H1 (cell line): Measurements from ENCODE around the gene DERL3. TPM values are rescaled to one million over a fixed set of nuclear protein-coding genes. Genes with fewer than 3 reads are reported as not detected.

Experiments
- CTCF ChIA-PET: fragments of 300-600 bp; sonication (Branson Sonifier 250); formaldehyde crosslinking; loops from one replicate; lab custom pipeline; 2021; ENCODE audit not compliant: partially characterized antibody; lab: Charles Lee
- POLR2A ChIA-PET: fragments of 300-600 bp; sonication (Branson Sonifier 250); formaldehyde crosslinking; loops from one replicate; lab custom pipeline; 2021; ENCODE audit warnings: inconsistent platforms; ENCODE audit not compliant: partially characterized antibody; lab: Charles Lee
- DNase-seq, 2 experiments: peaks; one replicate each; pipeline versions ENCODE4 v3.0.0 to v3.0.0-alpha.2; 2010 to 2022; ENCODE audit warnings: low spot score in 2 of 2, low read depth in 1 of 2, mixed read lengths in 1 of 2
- FAIRE-seq: peaks from 2 replicates; lab custom pipeline; 2011; peaks lifted over from hg19 to GRCh38; lab: Jason Lieb, UNC
- H2AFZ ChIP-seq: 2 replicates; pipeline ENCODE4 v1.8.1; 2012; ENCODE audit warnings: low read length, inconsistent platforms
- H2AK5ac ChIP-seq: 2 replicates; pipeline ENCODE4 v1.6.1; 2013; ENCODE audit warnings: low read depth, low read length
- H2BK120ac ChIP-seq: replicated peaks from 2 replicates; pipeline ENCODE3; 2013; ENCODE audit warnings: low read depth, low read length, inconsistent platforms
- H2BK12ac ChIP-seq: 2 replicates; pipeline ENCODE4 v1.6.1; 2013; ENCODE audit warnings: low read depth, low read length
- H2BK15ac ChIP-seq: 2 replicates; pipeline ENCODE4 v1.6.1; 2013; ENCODE audit warnings: low read length
- H2BK20ac ChIP-seq: 2 replicates; pipeline ENCODE4 v1.6.1; 2013; ENCODE audit warnings: low read length
- H2BK5ac ChIP-seq: 2 replicates; pipeline ENCODE4 v1.6.1; 2013; ENCODE audit warnings: low read depth, low read length
- H3K14ac ChIP-seq: 2 replicates; pipeline ENCODE4 v1.6.1; 2013; ENCODE audit warnings: inconsistent platforms; ENCODE audit not compliant: insufficient read length
- H3K18ac ChIP-seq: 2 replicates; pipeline ENCODE4 v1.6.1; 2013; ENCODE audit warnings: low read length; ENCODE audit errors: extremely low read depth
- H3K23ac ChIP-seq: 2 replicates; pipeline ENCODE4 v1.6.1; 2013; ENCODE audit warnings: inconsistent platforms; ENCODE audit not compliant: insufficient read length
- H3K23me2 ChIP-seq: 2 replicates; pipeline ENCODE4 v1.6.1; 2013; ENCODE audit warnings: low read depth, low read length
- H3K27ac ChIP-seq: 2 replicates; pipeline ENCODE4 v1.6.1; 2011; ENCODE audit warnings: low read depth, low read length, inconsistent platforms
- H3K27me3 ChIP-seq, 4 experiments: replicated peaks in 1 of 4; 1 replicate in 1 of 4; 2 replicates in 3 of 4; pipeline versions ENCODE4 v1.6.1 to v1.8.1; 2011 to 2013; ENCODE audit warnings: low read length in 3 of 4, mild to moderate bottlenecking in 3 of 4, inconsistent platforms in 2 of 4, mixed read lengths in 2 of 4, moderate library complexity in 1 of 4; ENCODE audit not compliant: control insufficient read depth in 3 of 4, insufficient read depth in 3 of 4; ENCODE audit errors: extremely low read depth in 1 of 4
- H3K36me3 ChIP-seq, 4 experiments: 2 replicates each; pipeline versions ENCODE4 v1.6.1 to v1.8.1; 2011 to 2013; ENCODE audit warnings: mild to moderate bottlenecking in 4 of 4, low read length in 3 of 4, moderate library complexity in 2 of 4, control low read depth in 1 of 4, inconsistent platforms in 1 of 4; ENCODE audit not compliant: insufficient read depth in 4 of 4, control insufficient read depth in 2 of 4
- H3K4ac ChIP-seq: replicated peaks from 2 replicates; pipeline ENCODE3; 2013; ENCODE audit warnings: low read length, low read depth, mixed read lengths, inconsistent platforms; ENCODE audit not compliant: insufficient read length
- H3K4me1 ChIP-seq, 4 experiments: replicated peaks in 1 of 4; 1 replicate in 1 of 4; 2 replicates in 3 of 4; pipeline versions ENCODE4 v1.6.1 to v1.8.1; 2011 to 2013; ENCODE audit warnings: low read length in 3 of 4, inconsistent platforms in 2 of 4, mixed read lengths in 1 of 4; ENCODE audit not compliant: insufficient read depth in 4 of 4, control insufficient read depth in 3 of 4
- H3K4me2 ChIP-seq, 2 experiments: 2 replicates each; pipeline versions ENCODE4 v1.6.1 to v1.8.1; 2011 to 2013; ENCODE audit warnings: low read depth in 2 of 2, low read length in 2 of 2, control low read depth in 1 of 2, inconsistent platforms in 1 of 2, mild to moderate bottlenecking in 1 of 2; ENCODE audit not compliant: insufficient read depth in 1 of 2
- H3K4me3 ChIP-seq, 4 experiments: fragments of 200-600, 300-600 bp in 1 of 4; sonication (generic), shearing (Covaris generic), sonication (Bioruptor Twin) in 1 of 4; 2 replicates each; pipeline versions ENCODE4 v1.5.1 to v1.8.1; 2011 to 2016; ENCODE audit warnings: low read length in 4 of 4, low read depth in 3 of 4, control low read depth in 2 of 4, inconsistent platforms in 2 of 4, mild to moderate bottlenecking in 2 of 4, mixed read lengths in 1 of 4, moderate library complexity in 1 of 4; ENCODE audit not compliant: insufficient read depth in 2 of 4; ENCODE audit errors: extremely low read depth in 1 of 4
- H3K56ac ChIP-seq: replicated peaks from 2 replicates; pipeline ENCODE3; 2013; ENCODE audit warnings: low read depth, mild to moderate bottlenecking, mixed read lengths, low read length, inconsistent platforms; ENCODE audit not compliant: insufficient read length
- H3K79me1 ChIP-seq: 2 replicates; pipeline ENCODE4 v1.6.1; 2013; ENCODE audit warnings: low read depth, low read length, control low read depth
- H3K79me2 ChIP-seq, 2 experiments: 2 replicates each; pipeline versions ENCODE4 v1.6.1 to v1.8.1; 2012 to 2013; ENCODE audit warnings: low read length in 2 of 2, mild to moderate bottlenecking in 2 of 2, inconsistent platforms in 1 of 2; ENCODE audit not compliant: insufficient read depth in 2 of 2, control insufficient read depth in 1 of 2
- H3K9ac ChIP-seq, 4 experiments: replicated peaks in 1 of 4; 1 replicate in 1 of 4; 2 replicates in 3 of 4; pipeline versions ENCODE4 v1.6.1 to v1.8.1; 2011 to 2013; ENCODE audit warnings: low read depth in 3 of 4, low read length in 3 of 4, control low read depth in 2 of 4, mild to moderate bottlenecking in 2 of 4, moderate library complexity in 2 of 4, inconsistent platforms in 1 of 4; ENCODE audit errors: extremely low read depth in 1 of 4
- H3K9me3 ChIP-seq, 2 experiments: 2 replicates each; pipeline versions ENCODE4 v1.6.1 to v1.8.1; 2012 to 2013; ENCODE audit warnings: mild to moderate bottlenecking in 2 of 2, moderate library complexity in 2 of 2, control low read depth in 1 of 2, inconsistent platforms in 1 of 2, low read depth in 1 of 2, low read length in 1 of 2, mixed read lengths in 1 of 2; ENCODE audit not compliant: insufficient read depth in 2 of 2
- H4K20me1 ChIP-seq, 2 experiments: replicated peaks in 1 of 2; 2 replicates each; pipeline versions ENCODE3 to v1.8.1; 2011 to 2013; ENCODE audit warnings: inconsistent platforms in 2 of 2, low read length in 2 of 2, mild to moderate bottlenecking in 1 of 2; ENCODE audit not compliant: insufficient read depth in 2 of 2, control insufficient read depth in 1 of 2
- H4K5ac ChIP-seq: 2 replicates; pipeline ENCODE4 v1.6.1; 2013; ENCODE audit warnings: low read length, low read depth, mixed read lengths, inconsistent platforms; ENCODE audit not compliant: insufficient read length
- H4K8ac ChIP-seq: 2 replicates; pipeline ENCODE4 v1.8.0; 2013; ENCODE audit warnings: mild to moderate bottlenecking, moderate library complexity, low read length, inconsistent platforms; ENCODE audit not compliant: insufficient read depth; ENCODE audit errors: extremely low read depth
- H4K91ac ChIP-seq: replicated peaks from 2 replicates; pipeline ENCODE3; 2013; ENCODE audit warnings: low read length, mixed read lengths, inconsistent platforms; ENCODE audit not compliant: insufficient read length
- BACH1 ChIP-seq: IDR thresholded peaks from 2 replicates; pipeline ENCODE4 v1.6.1; 2012; ENCODE audit warnings: low read length, improper control_type of control experiment
- EGR1 ChIP-seq: IDR thresholded peaks from 2 replicates; pipeline ENCODE4 v1.6.1; 2011; ENCODE audit warnings: low read depth, low read length, borderline replicate concordance
- EP300 ChIP-seq, 2 experiments: IDR thresholded peaks; 1 replicate in 1 of 2; 2 replicates in 1 of 2; pipeline ENCODE4 v1.6.1; 2011 to 2012; ENCODE audit warnings: low read depth in 2 of 2, low read length in 2 of 2, mild to moderate bottlenecking in 2 of 2, borderline replicate concordance in 1 of 2, inconsistent platforms in 1 of 2, moderate library complexity in 1 of 2
- FOSL1 ChIP-seq: IDR thresholded peaks from 2 replicates; pipeline ENCODE4 v1.6.1; 2011; ENCODE audit warnings: mild to moderate bottlenecking, low read depth, low read length, moderate library complexity; ENCODE audit not compliant: insufficient read depth
- MAFK ChIP-seq: IDR thresholded peaks from 2 replicates; pipeline ENCODE4 v1.6.1; 2012; ENCODE audit warnings: low read depth, mild to moderate bottlenecking, improper control_type of control experiment, low read length
- POLR2AphosphoS5 ChIP-seq: IDR thresholded peaks from 2 replicates; pipeline ENCODE4 v1.6.1; 2011; ENCODE audit warnings: low read depth, low read length
- POU5F1 ChIP-seq: IDR thresholded peaks from 2 replicates; pipeline ENCODE4 v1.6.1; 2011; ENCODE audit warnings: low read depth, mild to moderate bottlenecking, low read length, moderate library complexity
- RBBP5 ChIP-seq: IDR thresholded peaks from 2 replicates; pipeline ENCODE4 v1.7.1; 2012; ENCODE audit warnings: low read depth, mild to moderate bottlenecking, inconsistent platforms, low read length, moderate library complexity, borderline replicate concordance
- SIN3A ChIP-seq, 2 experiments: IDR thresholded peaks in 1 of 2; conservative IDR thresholded peaks in 1 of 2; 2 replicates each; pipeline ENCODE4 v1.6.1; 2011 to 2012; ENCODE audit warnings: low read length in 2 of 2, improper control_type of control experiment in 1 of 2, low read depth in 1 of 2, mild to moderate bottlenecking in 1 of 2
- SIRT6 ChIP-seq: IDR thresholded peaks from one replicate; pipeline ENCODE4 v1.7.1; 2012; ENCODE audit warnings: low read length, inconsistent platforms
- SP2 ChIP-seq: IDR thresholded peaks from 2 replicates; pipeline ENCODE4 v1.6.1; 2012; ENCODE audit warnings: mild to moderate bottlenecking, low read length, inconsistent platforms
- SP4 ChIP-seq: IDR thresholded peaks from 2 replicates; pipeline ENCODE4 v1.6.1; 2012; ENCODE audit warnings: low read length, inconsistent platforms
- TCF12 ChIP-seq: IDR thresholded peaks from 2 replicates; pipeline ENCODE4 v1.6.1; 2011; ENCODE audit warnings: low read depth, mild to moderate bottlenecking, low read length
- TEAD4 ChIP-seq: IDR thresholded peaks from 2 replicates; pipeline ENCODE4 v1.6.1; 2012; ENCODE audit warnings: low read depth, low read length, inconsistent platforms, mixed read lengths
- WGBS, 2 experiments: shearing (Covaris generic) in 1 of 2; methylation state at CpG; one replicate each; pipeline versions ENCODE4 v1.1.6 to v1.1.7; 2013 to 2015; ENCODE audit warnings: low lambda C conversion rate in 2 of 2, mixed read lengths in 2 of 2, inconsistent platforms in 1 of 2, low coverage in 1 of 2, missing lambda C conversion rate in 1 of 2; ENCODE audit not compliant: insufficient replicate concordance in 2 of 2, insufficient coverage in 1 of 2, insufficient read length in 1 of 2; ENCODE audit errors: extremely low coverage in 1 of 2, missing lambda C conversion rate in 1 of 2; 5-methylcytosine and 5-hydroxymethylcytosine counted together
- polyA plus RNA-seq, 7 experiments: library from polyadenylated mRNA; depleted of rRNA in 3 of 7; stranded (reverse) in 5 of 7; unstranded in 2 of 7; fragments of >200 nt in 5 of 7; fragments of 200-250 nt in 2 of 7; gene quantifications; 1 replicate in 5 of 7; 2 replicates in 1 of 7; 4 replicates in 1 of 7; pipeline versions ENCODE4 v1.2.1 to v1.2.3, GENCODE V29; 2011 to 2013; ENCODE audit warnings: missing spikeins in 2 of 7, mixed read lengths in 2 of 7
- total RNA-seq: library from RNA; stranded (reverse); fragmentation: NEBNext Ultra II Directional; extraction: Animal tissue kit (Norgen Biotek cat#: 25700); gene quantifications from 2 replicates; pipeline ENCODE4 v1.2.1, GENCODE V29; 2021
- TF ChIP-seq, protein P1 (sequence below): IDR thresholded peaks from 2 replicates; pipeline ENCODE4 v1.6.1; 2012; ENCODE audit warnings: inconsistent platforms

Gene DERL3
- total and polyA plus RNA-seq, 2 of the 8 experiments (the other 6 are each of a cell fraction or from before 2014, with no cell fraction given) = 8.7 to 19.5 TPM

- no peak overlapping the region for H3K23ac ChIP-seq
- no peaks in the 10 kb centered on the region for H3K9me3 ChIP-seq
- peaks cover 3 to 27% (median 10%) of the 10 kb centered on the region in 4 experiments; a peak in 4 of 8 replicates for H3K36me3 ChIP-seq
- no peak overlapping the region; the same call in 1 of the 2 replicates for H4K8ac ChIP-seq
- H2AFZ ChIP-seq = no peak overlapping the region
- H3K79me2 ChIP-seq = no peaks in the 10 kb centered on the region; a peak in 1 of 4 replicates
- H3K4me3 ChIP-seq = no peak overlapping the region
- WGBS, 2 experiments = 88% methylated on average over 10 of the region's 10 CpGs; no CpG with 5 or more reads in 1 of the 2 experiments
- H2BK120ac ChIP-seq = no peak overlapping the region
- H3K79me1 ChIP-seq = peaks cover 4% of the 10 kb centered on the region; the same call in 1 of the 2 replicates
- POLR2A ChIA-PET = interaction anchor here (0.6 to 1.3 kb wide), 3 partner anchors 18 to 63 kb away, joined by 3 read pairs; no protein-coding TSS in a partner anchor
- H4K91ac ChIP-seq = no peak overlapping the region
- H3K27me3 ChIP-seq = no peaks in the 10 kb centered on the region; a peak in 1 of 7 replicates
- no peak overlapping the region for H3K4ac ChIP-seq
- H3K4me1 ChIP-seq = no peaks in the 10 kb centered on the region
- DNase-seq = no peak
- no peak overlapping the region for H4K5ac ChIP-seq
- H3K18ac ChIP-seq = no peak overlapping the region
- TF ChIP-seq RBBP5 (no peak), FOSL1 (no peak), TCF12 (no peak), SP4 (no peak), MAFK (no peak), SIN3A (conservative IDR thresholded peaks at IDR 0.05 in 1 of 2, IDR thresholded peaks at IDR 0.05 in 1 of 2; ENCODE audit: low read depth in 1 of 2, low read length in 2 of 2) (no peak), BACH1 (no peak), POU5F1 (no peak), EP300 (IDR thresholded peaks at IDR 0.05; ENCODE audit: borderline replicate concordance in 1 of 2, low read depth in 2 of 2, low read length in 2 of 2) (no peak), POLR2AphosphoS5 (no peak), SP2 (no peak), TEAD4 (no peak), SIRT6 (no peak), EGR1 (no peak)
- TF ChIP-seq, protein P1, sequence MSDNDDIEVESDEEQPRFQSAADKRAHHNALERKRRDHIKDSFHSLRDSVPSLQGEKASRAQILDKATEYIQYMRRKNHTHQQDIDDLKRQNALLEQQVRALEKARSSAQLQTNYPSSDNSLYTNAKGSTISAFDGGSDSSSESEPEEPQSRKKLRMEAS = no peak
- TF ChIP-seq, all 59 proteins: peak for 0
- Histone ChIP-seq H4K20me1 (peaks cover 6 to 26% of the 10 kb centered on the region in 2 experiments), H3K27ac (no peak overlapping the region), H2BK20ac (no peak overlapping the region), H2BK12ac (no peak overlapping the region), H2BK15ac (no peak overlapping the region), H3K56ac (no peak overlapping the region), H2BK5ac (no peak overlapping the region), H3K9ac (no peak overlapping the region), H3K14ac (no peak overlapping the region), H3K4me2 (no peak overlapping the region), H3K23me2 (no peaks in the 10 kb centered on the region), H2AK5ac (no peak overlapping the region)
- CTCF ChIA-PET = interaction anchor here (0.6 to 1.2 kb wide), 2 partner anchors 14 to 42 kb away, joined by 3 to 4 read pairs; no protein-coding TSS in a partner anchor
- FAIRE-seq = no peak
Measured at GRCh38 chr22:23831781-23832180, 7.0 kb downstream of the DERL3 start.
